HG03159 (cell line): ENCODE results near the gene MAP3K7.
"Not testable (repeated sequence)": the region's sequence is repeated elsewhere in the genome, so short reads cannot be mapped to it uniquely, and the experiment has no call there.

Experiments
- ATAC-seq: cut with Tn5 transposase; IDR thresholded peaks from one replicate; pipeline ENCODE4 v1.9.1; 2021; ENCODE audit warnings: mild to moderate bottlenecking, moderate library complexity; ENCODE audit not compliant: unreplicated experiment

The MAP3K7 gene

DNA sequence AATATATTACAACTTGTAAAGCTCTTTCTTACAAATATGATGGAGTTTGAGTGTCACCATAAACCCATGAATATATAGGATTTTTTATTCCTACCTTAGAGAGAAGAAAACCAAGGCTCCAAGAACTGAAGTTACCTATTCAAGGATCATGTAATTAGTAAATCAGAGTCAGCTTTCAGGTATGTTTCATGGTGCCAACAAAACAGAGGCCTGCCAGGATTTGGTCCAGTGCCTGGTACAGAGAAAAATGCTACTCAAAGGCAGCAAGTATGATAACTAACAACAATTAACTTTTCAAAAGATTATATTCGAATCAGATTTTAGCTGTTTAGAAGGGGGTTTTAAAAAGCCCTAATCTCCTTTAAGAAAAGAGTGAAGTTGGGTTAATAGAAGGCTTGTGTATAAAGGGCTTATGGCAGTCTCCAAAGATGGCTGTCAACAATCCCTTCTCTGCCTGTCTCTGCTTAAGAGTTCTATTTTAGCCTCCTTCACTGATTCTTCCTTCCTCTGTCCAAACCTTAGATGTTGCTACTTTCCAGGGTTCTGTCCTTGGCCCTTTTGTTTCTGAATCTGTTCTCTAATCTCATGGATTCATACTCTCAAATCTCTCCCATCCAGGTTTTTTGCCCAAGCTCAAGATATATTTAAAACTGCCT is 7.8 kb downstream of the MAP3K7 start:
- ATAC-seq: no peak

DNA sequence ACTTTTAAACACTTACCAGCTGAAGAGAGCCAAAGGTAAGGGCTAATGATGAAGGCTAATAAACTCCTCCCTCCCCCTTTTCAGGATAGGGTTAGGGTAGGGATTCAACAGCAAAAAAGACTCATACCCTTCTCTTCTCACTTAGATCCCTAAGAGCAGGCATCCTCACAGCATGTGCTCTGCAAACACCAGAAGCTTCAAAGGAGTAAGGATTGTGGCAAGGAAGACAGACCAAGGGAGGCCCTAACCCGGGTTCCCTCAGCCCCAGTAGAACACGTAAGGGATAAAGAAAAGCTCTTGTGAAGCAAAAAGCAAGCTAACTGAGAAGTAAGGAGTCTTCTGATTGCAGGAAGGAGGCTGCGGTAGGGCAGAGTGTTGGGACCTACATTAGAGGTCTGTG is 11.6 kb downstream of the MAP3K7 start:
- no peak for ATAC-seq

DNA sequence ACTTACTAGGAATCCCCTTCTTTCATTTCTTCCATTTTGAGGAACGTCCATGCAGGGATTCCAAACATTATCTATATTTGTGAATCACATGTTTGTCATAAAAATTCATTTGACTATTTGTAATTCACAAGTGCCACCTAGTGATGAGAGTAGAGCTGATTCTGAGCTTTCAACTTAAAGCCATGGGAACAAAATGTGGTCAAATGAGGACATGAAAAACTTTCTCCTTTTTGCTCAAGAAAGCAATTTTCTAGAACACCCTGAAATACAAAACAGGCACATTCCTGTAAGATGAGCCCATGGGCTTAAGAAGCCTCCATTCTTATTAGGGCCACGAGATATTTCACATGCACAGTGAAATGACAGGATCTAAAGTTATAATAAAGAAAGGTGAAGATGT is 12.3 kb downstream of the MAP3K7 start:
- ATAC-seq: no peak

DNA sequence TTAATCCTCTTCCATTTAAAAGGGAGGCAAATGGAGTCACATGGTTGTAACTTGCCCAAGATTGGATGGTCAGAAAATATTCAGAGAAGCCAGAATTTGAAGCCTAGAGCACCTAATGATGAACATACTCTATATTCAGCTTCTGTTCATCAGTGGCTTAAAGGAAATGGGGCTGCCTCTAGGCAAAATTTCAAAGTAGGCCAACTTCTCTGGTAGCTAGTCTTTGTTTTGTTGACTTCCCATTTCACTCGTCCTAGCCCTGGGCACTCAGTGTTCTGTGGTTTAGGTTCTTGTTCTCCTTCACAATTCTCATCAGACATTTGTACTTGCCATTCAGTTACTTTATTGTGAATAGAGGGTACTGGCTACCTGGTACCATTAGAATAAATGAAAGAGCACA is 13.2 kb downstream of the MAP3K7 start:
- no peak for ATAC-seq

DNA sequence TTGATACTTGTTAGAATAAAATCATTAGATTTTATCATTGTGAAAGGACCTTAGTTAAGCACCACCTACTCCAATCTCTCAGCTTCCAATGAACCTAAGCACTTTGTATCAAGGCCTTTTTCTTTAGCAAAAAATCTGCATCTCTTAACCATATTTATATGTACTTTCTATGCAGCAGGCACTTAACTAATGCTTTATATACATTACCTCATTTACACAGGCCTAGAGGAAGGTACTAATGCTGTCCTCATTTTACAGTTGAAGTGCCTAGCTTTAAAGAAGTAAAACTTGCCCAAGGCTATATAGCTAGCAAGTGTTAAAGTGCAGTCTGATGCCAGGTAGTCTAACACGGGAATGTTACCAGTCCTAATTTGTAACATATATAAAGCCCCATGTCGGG is 14.0 kb downstream of the MAP3K7 start:
- ATAC-seq: no peak

DNA sequence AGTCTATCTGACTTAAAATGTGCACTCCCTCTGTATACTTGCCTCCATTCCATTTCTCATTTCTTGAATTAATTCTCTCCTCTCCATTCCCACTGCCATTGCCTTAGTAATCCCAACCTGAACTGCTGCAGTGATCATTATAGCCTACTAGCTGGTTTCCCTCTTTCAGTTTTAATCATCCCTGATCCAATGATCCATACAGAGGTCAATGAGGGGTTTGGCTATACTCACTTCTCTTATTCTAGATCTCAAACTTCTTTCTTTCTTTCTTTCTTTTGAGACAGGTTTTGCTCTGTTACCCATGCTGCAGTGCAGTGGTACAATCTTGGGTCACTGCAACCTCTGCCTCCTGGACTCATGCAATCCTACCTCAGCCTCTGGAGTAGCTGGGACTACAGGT is 17.6 kb downstream of the MAP3K7 start:
- ATAC-seq: no peak

DNA sequence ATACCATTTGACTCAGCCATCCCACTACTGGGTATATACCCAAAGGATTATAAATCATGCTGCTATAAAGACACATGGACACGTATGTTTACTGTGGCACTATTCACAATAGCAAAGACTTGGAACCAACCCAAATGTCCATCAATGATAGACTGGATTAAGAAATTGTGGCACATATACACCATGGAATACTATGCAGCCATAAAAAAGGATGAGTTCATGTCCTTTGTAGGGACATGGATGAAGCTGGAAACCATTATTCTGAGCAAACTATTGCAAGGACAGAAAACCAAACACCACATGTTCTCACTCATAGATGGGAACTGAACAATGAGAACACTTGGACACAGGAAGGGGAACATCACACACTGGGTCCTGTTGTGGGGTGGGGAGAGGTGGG is 19.2 kb downstream of the MAP3K7 start:
- ATAC-seq: not testable (repeated sequence)

DNA sequence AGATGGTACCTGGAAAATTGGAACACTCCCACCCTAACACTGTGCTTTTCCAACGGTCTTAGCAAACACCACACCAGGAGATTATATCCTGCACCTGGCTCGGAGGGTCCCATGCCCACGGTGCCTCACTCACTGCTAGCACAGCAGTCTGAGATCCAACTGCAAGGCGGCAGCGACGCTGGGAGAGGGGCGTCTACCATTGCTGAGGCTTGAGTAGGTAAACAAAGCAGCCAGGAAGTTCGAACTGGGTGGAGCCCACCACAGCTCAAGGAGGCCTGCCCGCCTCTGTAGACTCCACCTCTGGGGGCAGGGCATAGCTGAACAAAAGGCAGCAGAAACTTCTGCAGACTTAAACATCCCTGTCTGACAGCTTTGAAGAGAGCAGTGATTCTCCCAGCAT is 24.5 kb downstream of the MAP3K7 start:
- not testable (repeated sequence) for ATAC-seq

DNA sequence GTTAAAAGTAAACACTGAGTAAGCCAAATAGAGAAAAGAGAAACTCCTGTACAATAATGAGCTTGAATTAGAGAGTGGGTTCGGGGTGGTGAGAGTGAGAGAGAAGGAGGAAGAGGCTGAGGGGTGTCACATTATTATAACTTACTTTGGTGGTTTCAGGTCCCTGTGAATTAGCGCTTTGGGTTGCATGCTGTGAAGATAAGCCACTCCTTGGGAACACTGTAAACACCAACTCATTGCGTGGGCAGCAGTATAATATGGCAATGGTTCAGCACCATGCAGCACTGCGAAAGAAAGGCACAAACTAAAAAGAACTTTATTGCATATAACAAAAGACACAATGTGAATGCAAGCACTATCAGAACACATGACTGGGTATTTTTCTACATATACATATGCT is 26.9 kb downstream of the MAP3K7 start:
- no peak for ATAC-seq

DNA sequence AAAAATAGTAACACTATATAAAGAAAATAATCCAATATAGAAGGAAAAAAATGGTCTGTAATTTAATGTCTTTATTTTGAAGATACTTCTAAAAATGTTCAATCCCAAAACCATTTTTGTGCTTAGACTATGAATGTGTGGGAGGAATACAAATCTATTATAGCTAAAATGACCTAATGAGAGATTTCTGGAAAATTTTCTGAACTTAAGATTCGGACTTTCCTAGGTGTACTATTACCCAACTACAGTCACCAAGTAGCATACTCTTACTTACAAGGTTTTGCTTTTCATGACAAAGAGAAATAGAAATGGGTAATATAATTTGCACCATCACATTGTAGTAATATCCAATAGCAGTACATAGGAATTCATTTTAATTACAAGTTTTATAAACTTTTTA is 29.9 kb downstream of the MAP3K7 start:
- ATAC-seq: no peak

DNA sequence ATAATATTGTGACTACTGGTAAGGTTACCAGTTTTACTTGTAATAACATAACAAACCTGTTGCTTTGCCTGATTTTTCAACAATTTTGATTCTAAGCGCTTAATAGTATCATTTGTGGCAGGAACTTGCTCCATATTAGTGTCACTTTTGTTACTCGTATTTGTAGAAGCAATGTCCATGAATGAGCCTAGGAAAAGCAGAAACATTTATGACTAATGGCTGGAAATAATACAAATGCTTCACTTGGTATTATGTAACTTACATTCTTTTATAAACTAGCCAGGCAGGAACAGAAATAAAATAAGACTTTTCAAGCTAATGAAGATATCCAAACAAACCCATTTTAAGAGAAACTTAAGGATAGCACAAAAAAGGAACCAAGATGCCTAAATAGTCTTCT is 38.9 kb downstream of the MAP3K7 start:
- no peak for ATAC-seq

DNA sequence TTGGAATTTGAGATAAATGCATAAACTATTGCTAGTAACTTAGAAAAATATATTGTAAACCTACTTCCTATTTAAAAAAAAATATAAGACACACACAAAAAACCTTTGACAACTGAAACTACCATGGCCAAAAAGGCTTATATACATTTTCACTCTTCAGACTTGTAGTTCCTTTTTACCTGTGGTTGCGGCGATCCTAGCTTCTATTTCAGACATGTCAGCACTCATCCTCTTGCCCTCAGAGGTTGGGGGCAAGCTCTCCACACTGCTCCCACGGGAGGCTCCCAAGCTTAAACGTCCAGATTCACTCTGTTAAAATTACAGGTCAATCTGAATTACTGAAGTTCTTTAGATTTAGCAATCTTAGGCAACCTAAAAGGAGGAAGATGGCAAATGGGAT is 39.8 kb downstream of the MAP3K7 start:
- ATAC-seq: no peak

DNA sequence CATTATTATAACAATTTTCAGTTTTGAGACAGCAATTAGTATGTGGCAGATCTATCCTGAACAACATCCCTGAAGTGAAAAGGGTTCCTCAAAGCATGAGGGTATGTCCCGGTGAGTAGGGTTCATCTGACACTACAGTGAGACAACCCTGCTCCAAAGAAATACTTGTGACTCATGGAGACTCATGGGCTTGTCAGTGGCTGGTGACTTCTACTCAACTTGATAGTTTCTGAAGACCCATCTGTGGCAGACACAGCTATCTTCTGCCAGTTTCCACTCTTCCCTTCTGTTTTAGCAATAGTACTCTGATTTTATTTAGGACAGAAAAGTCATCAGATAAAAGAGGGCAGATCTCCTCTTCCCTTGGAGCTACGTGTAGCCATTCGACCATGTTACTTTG is 41.4 kb downstream of the MAP3K7 start:
- no peak for ATAC-seq

DNA sequence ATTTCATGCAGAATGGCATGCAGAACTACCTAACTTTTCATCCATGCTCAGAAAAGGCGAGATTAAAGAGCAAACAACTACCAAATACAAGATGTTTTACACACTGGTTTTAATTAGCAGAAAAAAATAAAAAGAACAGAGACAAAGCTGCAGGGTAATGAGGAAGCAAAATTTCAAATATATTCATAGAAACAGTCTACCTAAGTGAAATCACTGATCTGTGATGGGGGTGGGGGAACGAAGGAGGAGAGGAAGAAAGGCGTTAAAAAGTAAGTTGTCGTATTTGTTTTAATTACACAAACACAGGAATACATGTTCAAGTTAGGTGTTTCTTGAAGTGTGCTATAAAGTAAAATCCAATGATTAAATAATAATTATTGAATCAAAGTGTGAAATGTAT is 42.1 kb downstream of the MAP3K7 start:
- no peak for ATAC-seq

DNA sequence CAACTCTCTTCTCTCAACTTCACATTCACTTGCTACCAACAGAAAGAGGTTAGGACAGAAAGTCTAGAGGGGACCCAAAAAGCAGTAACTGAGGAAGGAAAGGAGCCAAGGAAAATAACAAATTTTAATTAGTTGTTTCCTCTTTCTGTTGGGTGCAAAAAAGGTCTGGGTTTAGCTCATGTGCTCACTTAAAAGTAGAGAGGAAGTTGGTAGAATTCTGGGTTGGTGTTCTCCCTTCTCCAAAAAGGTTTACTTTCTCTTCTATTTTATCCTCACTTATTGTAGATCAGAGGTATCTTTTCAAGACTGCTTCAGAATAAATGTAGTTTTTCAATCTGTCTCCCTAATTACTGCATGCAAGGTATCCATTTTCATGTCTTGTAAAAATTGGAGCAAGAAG is 42.8 kb downstream of the MAP3K7 start:
- no peak for ATAC-seq

DNA sequence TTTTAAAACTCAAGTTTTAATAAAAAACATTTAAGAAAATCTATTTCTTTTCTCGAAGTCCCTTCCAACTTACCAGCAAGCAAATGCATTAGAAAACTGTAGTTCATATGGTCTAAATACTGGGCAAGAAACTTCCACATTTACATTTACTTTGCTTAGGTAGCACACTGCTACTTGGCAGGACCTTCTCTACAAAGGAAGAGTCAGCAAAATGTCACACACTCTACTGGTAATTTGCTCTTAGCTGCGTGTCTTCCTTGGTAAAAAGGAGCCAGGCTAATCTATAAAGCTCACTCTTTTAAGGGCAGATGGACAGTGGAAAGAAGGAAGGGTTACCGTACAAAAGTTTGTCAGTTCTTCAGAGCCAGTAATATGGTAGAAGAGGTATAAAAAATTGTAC is 45.7 kb downstream of the MAP3K7 start:
- ATAC-seq: no peak

DNA sequence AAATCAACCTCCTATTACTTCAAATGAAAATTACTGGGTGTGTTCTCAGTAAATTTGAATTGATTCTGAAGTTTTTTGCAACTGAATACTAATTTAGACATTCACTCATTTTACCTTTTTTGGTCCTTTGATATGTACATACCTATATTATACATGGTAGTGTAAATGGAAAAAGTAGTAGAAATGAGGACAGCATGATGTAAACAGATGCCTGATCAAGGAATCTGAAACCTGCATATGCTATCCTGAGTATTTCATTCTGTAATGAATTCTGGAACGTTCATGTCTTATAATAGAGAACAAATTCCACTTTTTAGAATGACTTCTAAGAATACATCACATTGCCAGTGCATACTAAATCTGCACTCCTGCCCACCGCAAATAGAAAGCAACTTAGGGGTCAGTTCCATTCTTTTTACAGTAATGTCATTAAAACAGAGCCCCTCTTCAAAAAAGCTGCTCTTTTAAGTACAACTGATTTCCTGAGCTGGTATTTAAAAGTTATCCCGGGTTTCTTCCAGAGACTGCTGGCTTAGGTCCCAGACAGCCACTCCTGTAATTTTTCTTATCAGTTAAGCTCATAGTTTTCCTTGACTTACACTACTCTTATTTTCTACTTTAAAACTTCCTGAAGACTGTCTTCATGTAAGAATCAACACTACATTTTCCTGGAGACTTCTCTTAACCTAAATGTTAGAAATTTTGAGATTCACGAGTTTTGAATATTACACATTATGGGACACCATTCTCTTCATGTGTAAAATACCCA is 48.4 kb downstream of the MAP3K7 start:
- peak; percentile 4 for ATAC-seq

DNA sequence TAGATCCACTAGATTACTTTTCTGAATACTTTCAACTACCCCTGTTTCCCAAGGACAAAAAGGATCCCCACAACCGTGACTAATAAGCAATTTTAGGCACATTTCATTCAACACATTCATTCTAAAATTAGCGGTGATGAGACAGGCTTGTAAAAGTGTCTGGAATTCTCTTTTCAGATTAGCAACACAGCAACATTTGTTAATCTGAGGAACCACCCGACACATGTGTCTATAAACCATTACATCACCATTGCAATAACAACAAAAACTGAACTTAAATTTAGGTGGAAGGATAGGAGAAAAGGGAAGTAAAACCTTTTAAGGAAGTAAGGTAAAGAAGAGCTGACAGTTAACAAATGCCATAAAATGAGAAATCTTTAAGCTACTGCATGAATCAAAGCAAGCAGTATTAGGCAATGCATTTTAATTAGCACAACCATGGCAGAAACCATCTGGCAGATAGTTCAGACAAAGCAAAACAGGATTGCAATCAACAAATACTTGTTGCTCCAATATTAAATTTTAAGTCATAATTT is 49.1 kb downstream of the MAP3K7 start:
- ATAC-seq: peak; percentile 86

DNA sequence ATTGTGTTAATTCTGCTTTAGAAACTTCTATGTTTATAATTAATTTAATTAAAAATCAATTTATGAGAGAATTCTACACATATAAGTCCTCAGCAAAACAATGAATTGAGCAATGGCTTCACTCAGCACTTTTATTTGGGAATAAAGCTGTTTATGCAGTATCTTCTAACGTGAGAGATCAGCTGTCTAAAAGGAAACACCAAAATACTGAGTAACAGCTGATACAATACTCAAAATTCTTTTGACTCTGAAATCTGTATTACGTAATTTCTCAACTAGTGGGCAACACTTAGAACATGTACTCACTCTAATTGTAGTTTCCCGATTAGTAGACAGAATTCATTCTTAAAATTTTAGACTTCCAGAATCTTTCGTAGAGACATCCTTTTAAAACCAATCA is 49.8 kb downstream of the MAP3K7 start:
- no peak for ATAC-seq

DNA sequence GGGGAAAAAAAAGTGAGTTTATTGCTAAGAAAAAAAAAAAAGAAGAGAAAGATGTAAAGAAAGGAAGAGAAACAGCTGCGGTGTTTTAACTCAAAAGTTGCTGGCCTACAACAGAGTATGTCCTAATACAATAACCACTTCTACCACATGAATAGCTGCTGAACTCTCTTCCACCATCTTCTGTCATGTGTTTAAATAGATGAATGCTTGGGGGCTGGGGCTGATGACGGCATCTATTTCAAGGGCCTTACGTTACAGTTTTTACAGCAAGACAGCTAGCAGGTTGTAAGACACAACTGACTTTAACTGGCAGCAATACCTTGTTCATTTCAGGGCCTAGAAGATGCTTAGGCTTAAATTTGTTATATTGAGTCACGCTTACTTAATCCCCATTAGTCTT is 50.4 kb downstream of the MAP3K7 start:
- no peak for ATAC-seq

DNA sequence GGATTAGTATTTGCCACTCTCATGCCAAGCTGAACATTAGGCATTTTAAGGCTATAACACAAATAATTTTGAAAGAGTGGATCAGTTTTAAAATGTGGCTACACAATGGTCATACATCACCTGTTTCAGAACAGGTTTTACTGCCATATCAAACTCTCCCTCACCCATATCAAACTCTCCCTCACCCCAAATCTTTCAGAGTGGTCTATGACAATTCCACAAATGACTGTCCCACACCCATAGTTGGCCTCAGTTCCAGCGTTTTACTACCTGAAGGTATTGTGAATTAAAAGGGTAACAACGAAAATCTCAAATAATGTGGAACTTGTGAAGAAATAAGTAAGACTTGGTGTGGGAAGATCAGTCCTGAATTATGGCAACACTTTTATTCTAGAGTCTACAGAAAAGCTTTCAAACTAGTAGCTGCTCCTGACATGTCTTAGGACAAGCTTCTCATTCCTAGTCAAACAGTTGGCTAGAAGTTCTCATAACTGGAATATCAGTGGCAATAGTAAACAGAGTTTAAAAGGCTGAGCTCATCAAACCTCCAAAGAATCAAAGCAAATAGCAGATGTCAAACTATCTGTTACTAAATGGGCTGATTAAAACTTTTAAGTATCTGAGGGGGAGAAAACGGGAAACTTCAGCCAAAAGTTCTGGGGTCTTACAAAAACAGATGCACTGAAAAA is 52.4 kb downstream of the MAP3K7 start:
- no peak for ATAC-seq
